Activated CD4-positive, alpha-beta T cell treated with anti-CD3 and anti-CD28 coated beads, Interleukin-2, amount 10 ng/mL, durations not matched to agents 7 days and 5 days (primary cell): Measurements from ENCODE around the gene SELENOK. TPM values are rescaled to one million over a fixed set of nuclear protein-coding genes. Genes with fewer than 3 reads are reported as not detected.

ENCODE experiments used
- CTCF ChIA-PET: fragments of 350-600 bp; sonication (Branson Sonifier 250); formaldehyde crosslinking; loops from one replicate; lab custom pipeline; 2021; ENCODE audit warnings: antibody characterized with exemption; lab: Charles Lee
- POLR2A ChIA-PET: fragments of 350-600 bp; sonication (Branson Sonifier 250); formaldehyde crosslinking; loops from one replicate; lab custom pipeline; 2021; ENCODE audit warnings: antibody characterized with exemption; lab: Charles Lee
- DNase-seq: peaks from one replicate; pipeline ENCODE4 v3.0.0-alpha.2; 2020
- H3K27ac Mint-ChIP-seq: one replicate; pipeline ENCODE4 v1.8.0; 2021; ENCODE audit warnings: mild to moderate bottlenecking, moderate library complexity, mixed read lengths
- H3K27me3 Mint-ChIP-seq: one replicate; pipeline ENCODE4 v1.8.0; 2021; ENCODE audit warnings: mixed read lengths
- H3K36me3 Mint-ChIP-seq: one replicate; pipeline ENCODE4 v1.8.0; 2021; ENCODE audit warnings: low read depth, mixed read lengths
- H3K4me1 Mint-ChIP-seq: one replicate; pipeline ENCODE4 v1.8.0; 2021; ENCODE audit warnings: mixed read lengths
- H3K4me3 Mint-ChIP-seq: one replicate; pipeline ENCODE4 v1.8.0; 2021; ENCODE audit warnings: mild to moderate bottlenecking, moderate library complexity, mixed read lengths
- H3K9me3 Mint-ChIP-seq: one replicate; pipeline ENCODE4 v1.8.0; 2021; ENCODE audit warnings: mixed read lengths
- total RNA-seq, 2 experiments: library from RNA; stranded (reverse); gene quantifications; one replicate each; pipeline ENCODE4 v1.2.3, GENCODE V29; 2021

The SELENOK gene
- total RNA-seq, 2 experiments from 2014 or later, result 39.8 to 48.0 TPM

DNA sequence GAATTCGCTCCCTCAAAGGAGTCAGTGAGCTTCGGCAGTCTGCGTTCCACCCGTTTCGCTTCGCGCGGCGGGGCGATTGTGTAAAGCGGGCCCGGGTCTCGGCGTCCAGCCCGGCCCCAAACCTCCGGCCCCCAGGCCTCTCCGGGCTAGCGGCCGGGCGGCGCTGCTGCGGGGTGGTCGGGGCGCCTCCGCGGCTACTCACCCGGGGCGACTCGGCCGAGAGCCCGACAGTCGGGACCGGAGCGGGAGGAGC is 45.9 kb downstream of the SELENOK start:
- no peak for DNase-seq
- Mint-ChIP-seq H3K9me3 (no peaks in the 10 kb centered on the region), H3K4me3 (peak overlapping the region; percentile 65), H3K27ac (no peak overlapping the region), H3K27me3 (peaks cover 56% of the 10 kb centered on the region), H3K4me1 (peaks cover 3% of the 10 kb centered on the region), H3K36me3 (no peaks in the 10 kb centered on the region)
- POLR2A ChIA-PET, result no interaction called here
- CTCF ChIA-PET, result no interaction called here

GRCh38 chr3:53845103-53845880 is 46.4 kb downstream of the SELENOK start:
- Mint-ChIP-seq H3K27me3 (peaks cover 60% of the 10 kb centered on the region), H3K36me3 (no peaks in the 10 kb centered on the region), H3K27ac (no peak overlapping the region), H3K4me1 (peaks cover 3% of the 10 kb centered on the region), H3K4me3 (peak overlapping the region; percentile 65), H3K9me3 (no peaks in the 10 kb centered on the region)
- DNase-seq, result no peak
- POLR2A ChIA-PET, result no interaction called here
- CTCF ChIA-PET, result interaction anchor here (1.6 kb wide), 1 partner anchor 11 kb away, joined by 5 read pairs; no protein-coding TSS in a partner anchor

DNA sequence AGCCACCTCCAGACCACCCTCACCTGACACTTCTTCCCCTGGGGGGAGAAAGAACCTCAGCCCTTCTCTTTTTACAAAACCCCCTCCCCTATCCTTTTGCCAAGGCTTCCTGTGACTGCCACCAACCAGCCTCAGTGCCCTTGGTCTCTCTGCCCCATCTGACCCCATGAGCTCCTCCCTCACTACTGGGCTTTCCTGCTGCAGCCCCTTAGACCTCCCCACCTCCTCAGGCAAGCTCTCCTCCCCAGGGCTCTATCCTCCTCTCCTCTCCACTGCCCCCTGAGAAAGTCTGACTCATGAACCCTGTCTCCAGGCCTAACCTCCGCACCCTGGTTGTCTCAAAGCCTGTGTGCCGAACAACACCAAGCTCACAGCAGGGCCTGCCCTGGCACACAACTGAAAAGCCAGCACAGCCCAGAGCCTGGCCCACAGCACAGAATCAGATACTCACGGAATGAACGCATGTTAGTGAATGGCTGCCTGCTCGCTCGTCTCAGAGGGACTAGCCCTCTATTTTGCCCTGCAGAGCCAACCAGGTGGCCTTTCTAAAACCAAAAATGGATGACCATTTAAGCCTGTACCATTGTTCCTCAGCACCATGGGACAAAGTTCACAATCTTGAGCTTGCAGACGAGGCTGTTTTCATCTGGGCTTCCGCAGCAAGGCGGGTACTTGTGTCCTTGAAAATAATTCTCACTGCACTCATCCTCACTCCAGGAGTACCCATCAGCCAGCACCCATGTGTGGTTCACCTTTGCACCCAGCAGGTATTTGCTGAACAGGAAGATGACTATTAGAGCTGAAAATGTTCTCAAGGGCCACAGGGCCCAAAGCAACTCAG is 47.2 kb downstream of the SELENOK start:
- no peak for DNase-seq
- peak overlapping the region; percentile 46 for H3K27ac Mint-ChIP-seq
- no peaks in the 10 kb centered on the region for H3K9me3 Mint-ChIP-seq
- H3K36me3 Mint-ChIP-seq, result no peaks in the 10 kb centered on the region
- H3K4me3 Mint-ChIP-seq, result peak overlapping the region; percentile 65
- H3K4me1 Mint-ChIP-seq, result peaks cover 3% of the 10 kb centered on the region
- peaks cover 63% of the 10 kb centered on the region for H3K27me3 Mint-ChIP-seq
- ChIA-PET POLR2A (no interaction called here), CTCF (interaction anchor here (1.6 kb wide), 1 partner anchor 10 kb away, joined by 5 read pairs; no protein-coding TSS in a partner anchor)

DNA sequence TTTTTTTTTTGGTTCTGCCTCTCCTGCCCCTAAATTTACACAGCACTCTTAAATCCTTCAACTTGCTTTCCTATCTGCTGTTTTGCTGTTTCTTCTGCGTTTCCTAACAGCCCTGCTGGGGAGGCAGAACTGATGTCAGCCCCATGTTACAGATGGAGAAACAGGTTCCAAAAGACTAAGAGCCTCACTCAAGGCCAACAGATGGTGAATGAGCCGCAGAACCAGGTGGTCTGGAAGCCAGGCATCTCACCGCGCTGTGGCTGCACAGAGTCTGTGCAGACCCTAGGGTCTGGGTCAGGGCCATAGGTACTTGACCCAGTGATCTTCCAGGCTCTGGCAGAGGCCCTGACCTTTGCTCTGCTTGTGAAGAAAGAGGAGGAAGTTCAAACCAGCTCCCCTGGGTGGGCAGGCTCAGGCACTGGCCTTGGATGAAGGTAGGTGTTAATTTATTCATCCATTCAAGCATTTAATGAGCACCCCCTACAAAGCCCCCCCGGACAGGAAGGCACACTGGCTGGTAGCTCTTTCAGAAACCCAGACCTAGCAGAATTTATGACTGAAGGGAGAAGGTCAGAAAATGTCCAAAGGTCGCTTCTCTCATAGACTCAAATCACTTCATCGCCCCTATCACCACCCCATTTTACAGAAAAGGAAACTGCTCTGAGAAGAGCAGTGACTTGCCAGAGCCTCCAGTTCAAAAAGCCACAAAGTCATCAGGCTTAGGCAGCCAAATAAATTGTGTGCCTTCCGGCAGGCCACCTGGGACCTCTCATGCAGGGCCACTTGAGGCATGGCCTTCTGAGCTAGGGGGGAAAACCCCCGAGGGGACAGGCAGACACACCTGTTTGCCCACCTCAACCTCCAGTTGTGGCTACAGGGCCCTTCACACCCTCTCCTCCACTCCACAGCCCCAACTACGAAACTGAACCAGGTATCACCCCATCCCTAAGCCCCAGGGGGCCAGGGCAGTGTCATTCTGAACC is 48.2 kb downstream of the SELENOK start:
- Mint-ChIP-seq H3K9me3 (no peaks in the 10 kb centered on the region), H3K27me3 (peaks cover 61% of the 10 kb centered on the region), H3K4me3 (no peak overlapping the region), H3K36me3 (no peaks in the 10 kb centered on the region), H3K27ac (peak overlapping the region; percentile 46), H3K4me1 (peaks cover 3% of the 10 kb centered on the region)
- CTCF ChIA-PET, result interaction anchor here (0.6 to 1.6 kb wide), 2 partner anchors 9 to 137 kb away, joined by 3 to 5 read pairs; no protein-coding TSS in a partner anchor
- DNase-seq, result no peak
- POLR2A ChIA-PET, result no interaction called here

DNA sequence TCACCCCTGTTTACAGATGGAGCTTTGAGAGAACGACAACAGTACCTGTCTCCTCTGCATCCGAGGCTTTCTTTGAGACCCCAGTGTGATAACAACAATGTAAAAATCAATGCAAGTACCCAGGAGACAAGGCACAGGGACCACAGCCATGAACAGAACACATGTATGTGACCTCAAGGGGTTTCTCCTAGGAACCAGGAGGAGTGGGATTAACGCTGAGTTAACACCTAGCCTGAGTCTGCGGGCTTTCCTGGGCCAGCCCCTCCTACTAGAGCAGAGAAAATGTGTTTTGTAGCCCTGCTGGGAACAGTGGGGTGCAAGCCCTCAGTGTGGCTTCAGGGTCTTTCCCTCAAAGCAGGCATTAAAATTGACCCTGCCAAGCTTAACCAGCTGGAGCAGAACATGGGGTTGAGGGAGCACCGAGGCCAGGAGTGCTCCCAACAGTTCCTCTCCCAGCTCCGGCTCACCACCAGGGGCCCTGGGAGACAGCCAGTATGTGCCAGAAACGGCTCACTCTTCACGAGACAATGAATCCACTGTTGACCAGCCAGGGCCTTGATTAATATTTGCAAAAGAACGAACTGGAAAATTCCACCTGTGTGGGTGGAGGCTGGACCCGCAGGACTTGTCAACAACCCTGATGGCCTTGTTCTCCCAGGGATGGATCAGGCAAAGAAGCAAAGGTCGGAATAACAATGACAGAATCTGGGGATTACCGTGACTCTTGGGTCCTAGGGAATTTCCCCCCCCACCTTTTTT is 49.0 kb downstream of the SELENOK start:
- no peak for DNase-seq
- H3K4me3 Mint-ChIP-seq, result no peak overlapping the region
- peaks cover 3% of the 10 kb centered on the region for H3K4me1 Mint-ChIP-seq
- ChIA-PET CTCF (no interaction called here), POLR2A (no interaction called here)
- peaks cover 54% of the 10 kb centered on the region for H3K27me3 Mint-ChIP-seq
- no peaks in the 10 kb centered on the region for H3K9me3 Mint-ChIP-seq
- no peaks in the 10 kb centered on the region for H3K36me3 Mint-ChIP-seq
- no peak overlapping the region for H3K27ac Mint-ChIP-seq

GRCh38 chr3:53841296-53841695 is 50.4 kb downstream of the SELENOK start:
- Mint-ChIP-seq H3K9me3 (no peaks in the 10 kb centered on the region), H3K4me3 (no peak overlapping the region), H3K27me3 (peaks cover 44% of the 10 kb centered on the region), H3K27ac (no peak overlapping the region), H3K4me1 (peaks cover 3% of the 10 kb centered on the region), H3K36me3 (no peaks in the 10 kb centered on the region)
- no peak for DNase-seq
- ChIA-PET CTCF (interaction anchor here (1.0 kb wide), 1 partner anchor 12 kb away, joined by 3 read pairs; no protein-coding TSS in a partner anchor), POLR2A (no interaction called here)

GRCh38 chr3:53837331-53837730 is 54.3 kb downstream of the SELENOK start:
- peaks cover 16% of the 10 kb centered on the region for H3K27me3 Mint-ChIP-seq
- ChIA-PET POLR2A (no interaction called here), CTCF (no interaction called here)
- no peaks in the 10 kb centered on the region for H3K9me3 Mint-ChIP-seq
- no peaks in the 10 kb centered on the region for H3K4me1 Mint-ChIP-seq
- no peaks in the 10 kb centered on the region for H3K36me3 Mint-ChIP-seq
- H3K4me3 Mint-ChIP-seq, result no peak overlapping the region
- no peak for DNase-seq
- H3K27ac Mint-ChIP-seq, result no peak overlapping the region

DNA sequence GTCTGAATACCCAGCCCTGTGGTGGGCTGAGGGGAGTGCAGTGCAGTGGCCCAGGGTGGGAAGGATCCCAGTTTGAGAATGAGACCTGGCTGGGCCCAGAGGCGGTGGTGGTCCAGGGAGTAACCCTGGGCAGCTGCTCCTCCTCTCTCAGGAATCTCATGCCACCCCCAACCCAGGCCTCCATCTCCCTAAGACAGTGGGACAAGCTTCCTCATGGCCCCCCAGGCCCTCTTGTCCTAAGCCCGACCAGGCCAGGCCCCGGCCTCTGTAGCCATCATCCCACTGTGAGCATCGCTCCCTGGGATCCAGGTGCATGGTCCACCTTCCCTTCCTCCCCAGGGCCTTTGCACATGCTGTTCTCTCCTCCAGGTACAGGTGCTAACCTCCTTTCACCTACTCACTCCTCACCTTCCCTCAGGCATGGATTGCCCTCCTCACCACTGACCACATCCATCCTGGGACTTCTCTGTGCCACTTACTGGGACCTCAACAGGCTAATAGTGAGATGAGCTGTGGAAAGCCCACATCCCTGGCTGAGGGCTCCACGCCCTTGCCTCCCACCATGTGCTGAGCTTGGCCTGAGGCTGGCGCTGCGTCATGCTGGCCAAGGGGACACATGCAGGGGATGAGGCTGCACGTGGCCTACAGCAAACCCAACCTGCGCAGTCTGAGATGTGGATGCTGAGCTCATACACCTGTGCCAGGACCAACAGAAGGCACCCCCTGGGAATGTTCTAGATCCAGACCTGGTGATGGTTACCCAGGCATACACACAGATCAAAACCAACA is 55.4 kb downstream of the SELENOK start:
- peak overlapping the region; percentile 60 for H3K27ac Mint-ChIP-seq

DNA sequence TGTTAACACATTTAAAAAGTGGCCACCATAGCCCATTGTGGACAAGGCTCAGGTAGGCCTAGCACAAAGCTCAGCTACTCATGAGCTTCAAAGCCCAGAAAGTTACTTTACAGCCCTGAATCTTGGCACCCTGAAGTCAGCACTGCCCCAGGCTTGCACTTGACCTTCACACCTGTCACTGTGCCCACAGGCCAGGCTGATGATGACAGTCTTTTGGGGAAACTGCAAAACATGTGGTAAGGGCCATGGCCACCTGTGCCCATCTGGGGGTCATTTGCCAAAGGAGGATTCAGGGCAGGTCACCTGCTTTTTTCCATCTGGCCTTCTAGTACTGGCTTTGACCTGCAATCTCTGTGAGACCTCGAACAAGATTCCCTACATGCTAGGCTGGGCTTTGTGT is 56.4 kb downstream of the SELENOK start:
- DNase-seq, result no peak
- Mint-ChIP-seq H3K36me3 (no peaks in the 10 kb centered on the region), H3K9me3 (no peaks in the 10 kb centered on the region), H3K4me3 (no peak overlapping the region), H3K4me1 (no peaks in the 10 kb centered on the region), H3K27me3 (peaks cover 7% of the 10 kb centered on the region), H3K27ac (no peak overlapping the region)
- ChIA-PET CTCF (interaction anchor here (0.7 to 2.1 kb wide), 2 partner anchors 9 to 13 kb away, joined by 3 to 5 read pairs; no protein-coding TSS in a partner anchor), POLR2A (no interaction called here)

More for the DNA sequence above, 55.4 kb downstream of the SELENOK start:
- Mint-ChIP-seq H3K4me3 (no peak overlapping the region), H3K27me3 (peaks cover 11% of the 10 kb centered on the region), H3K36me3 (no peaks in the 10 kb centered on the region), H3K4me1 (no peaks in the 10 kb centered on the region), H3K9me3 (no peaks in the 10 kb centered on the region)
- POLR2A ChIA-PET, result no interaction called here
- DNase-seq, result no peak
- CTCF ChIA-PET, result no interaction called here

- Mint-ChIP-seq H3K27me3 (peaks cover 4% of the 10 kb centered on the region), H3K36me3 (no peaks in the 10 kb centered on the region), H3K4me3 (no peak overlapping the region), H3K4me1 (no peaks in the 10 kb centered on the region), H3K9me3 (no peaks in the 10 kb centered on the region), H3K27ac (no peak overlapping the region)
- POLR2A ChIA-PET, result no interaction called here
- DNase-seq, result no peak
- CTCF ChIA-PET, result interaction anchor here (2.1 kb wide), 1 partner anchor 10 kb away, joined by 5 read pairs; no protein-coding TSS in a partner anchor
Measured at GRCh38 chr3:53834429-53835095, 57.1 kb downstream of the SELENOK start.
